Measurements from ENCODE around the gene KLHL42.
"Not testable (repeated sequence)": the region's sequence is repeated elsewhere in the genome, so short reads cannot be mapped to it uniquely, and the experiment has no call there.

Gene KLHL42

GRCh38 chr12:27845187-27845586 is 65.2 kb downstream of the KLHL42 start:
- no peaks in the 10 kb centered on the region for H3K9me3 ChIP-seq (ENCODE audit: control insufficient read depth, low read length)
- H3K4me3 ChIP-seq (ENCODE audit: low read depth, low read length) = no peak overlapping the region
- H3K9ac ChIP-seq = no peak overlapping the region
- H3K4me2 ChIP-seq (ENCODE audit: low read length) = no peak overlapping the region
- no peaks in the 10 kb centered on the region for H3K36me3 ChIP-seq (ENCODE audit: control insufficient read depth, insufficient read depth, low read length)
- no peaks in the 10 kb centered on the region for H3K79me2 ChIP-seq
- no peak for TF ChIP-seq CTCF (IDR thresholded peaks at IDR 0.05)
- no peak overlapping the region for H2AFZ ChIP-seq
- no peaks in the 10 kb centered on the region for H3K27me3 ChIP-seq (ENCODE audit: control insufficient read depth, insufficient read depth, low read length)
- H3K27ac ChIP-seq = no peak overlapping the region
- H3K4me1 ChIP-seq = no peaks in the 10 kb centered on the region

- not testable (repeated sequence) for H3K9me3 ChIP-seq (ENCODE audit: control insufficient read depth, low read length); H3K36me3 ChIP-seq (ENCODE audit: control insufficient read depth, insufficient read depth, low read length); H3K79me2 ChIP-seq; H3K4me2 ChIP-seq (ENCODE audit: low read length); H3K27me3 ChIP-seq (ENCODE audit: control insufficient read depth, insufficient read depth, low read length); H3K4me1 ChIP-seq; H3K27ac ChIP-seq; H3K4me3 ChIP-seq (ENCODE audit: low read depth, low read length); H3K9ac ChIP-seq; H2AFZ ChIP-seq
Measured at GRCh38 chr12:27845706-27846105, 65.7 kb downstream of the KLHL42 start.

GRCh38 chr12:27847293-27847692 is 67.3 kb downstream of the KLHL42 start:
- H3K36me3 ChIP-seq (ENCODE audit: control insufficient read depth, insufficient read depth, low read length); H3K9ac ChIP-seq: not testable (repeated sequence)

GRCh38 chr12:27851311-27851710 is 71.3 kb downstream of the KLHL42 start:
- H2AFZ ChIP-seq = no peak overlapping the region
- no peak for TF ChIP-seq CTCF (IDR thresholded peaks at IDR 0.05)
- no peak overlapping the region for H3K4me2 ChIP-seq (ENCODE audit: low read length)
- no peaks in the 10 kb centered on the region for H3K27me3 ChIP-seq (ENCODE audit: control insufficient read depth, insufficient read depth, low read length)
- H3K4me3 ChIP-seq (ENCODE audit: low read depth, low read length) = no peak overlapping the region
- no peaks in the 10 kb centered on the region for H3K4me1 ChIP-seq
- H3K79me2 ChIP-seq = no peaks in the 10 kb centered on the region
- no peaks in the 10 kb centered on the region for H3K36me3 ChIP-seq (ENCODE audit: control insufficient read depth, insufficient read depth, low read length)
- no peaks in the 10 kb centered on the region for H3K9me3 ChIP-seq (ENCODE audit: control insufficient read depth, low read length)
- H3K9ac ChIP-seq = no peak overlapping the region
- no peak overlapping the region for H3K27ac ChIP-seq

More at GRCh38 chr12:27847293-27847692, 67.3 kb downstream of the KLHL42 start:
- not testable (repeated sequence) for H3K79me2 ChIP-seq; H3K4me1 ChIP-seq; H3K4me2 ChIP-seq (ENCODE audit: low read length); H2AFZ ChIP-seq; H3K9me3 ChIP-seq (ENCODE audit: control insufficient read depth, low read length); H3K27ac ChIP-seq; H3K27me3 ChIP-seq (ENCODE audit: control insufficient read depth, insufficient read depth, low read length); H3K4me3 ChIP-seq (ENCODE audit: low read depth, low read length)

- Histone ChIP-seq H3K27me3 (ENCODE audit: control insufficient read depth, insufficient read depth, low read length) (no peaks in the 10 kb centered on the region), H3K9ac (no peak overlapping the region), H3K4me1 (no peaks in the 10 kb centered on the region), H3K79me2 (no peaks in the 10 kb centered on the region), H3K27ac (no peak overlapping the region), H3K4me2 (ENCODE audit: low read length) (no peak overlapping the region), H3K9me3 (ENCODE audit: control insufficient read depth, low read length) (no peaks in the 10 kb centered on the region), H2AFZ (no peak overlapping the region), H3K4me3 (ENCODE audit: low read depth, low read length) (no peak overlapping the region), H3K36me3 (ENCODE audit: control insufficient read depth, insufficient read depth, low read length) (no peaks in the 10 kb centered on the region)
- TF ChIP-seq CTCF (IDR thresholded peaks at IDR 0.05) = no peak
Measured at GRCh38 chr12:27852117-27852516, 72.1 kb downstream of the KLHL42 start.

Measured in parathyroid adenoma (tissue), 2 donors.